Panc1 (cell line): ENCODE results near the gene ZNF552.
"Not testable (repeated sequence)": the region's sequence is repeated elsewhere in the genome, so short reads cannot be mapped to it uniquely, and the experiment has no call there.

ENCODE experiments used
- CTCF ChIP-seq: fragments of 450-650 bp; IDR thresholded peaks from 2 replicates; pipeline ENCODE4 v1.5.1; 2017; ENCODE audit warnings: mild to moderate bottlenecking
- POLR2AphosphoS5 ChIP-seq: IDR thresholded peaks from 2 replicates; pipeline ENCODE4 v1.6.1; 2012; ENCODE audit warnings: mild to moderate bottlenecking, low read depth, low read length, moderate library complexity
- REST ChIP-seq, 2 experiments: IDR thresholded peaks; 2 replicates each; pipeline ENCODE4 v1.6.1; 2011 to 2012; ENCODE audit warnings: low read depth in 2 of 2, control low read depth in 1 of 2, low read length in 1 of 2, mild to moderate bottlenecking in 1 of 2, moderate library complexity in 1 of 2; ENCODE audit not compliant: insufficient read depth in 1 of 2
- SIN3A ChIP-seq: IDR thresholded peaks from 2 replicates; pipeline ENCODE4 v1.6.1; 2012; ENCODE audit warnings: low read depth, mild to moderate bottlenecking, low read length, moderate library complexity, borderline replicate concordance; ENCODE audit not compliant: insufficient read depth
- TCF7L2 ChIP-seq: IDR thresholded peaks from 2 replicates; pipeline ENCODE4 v1.6.1; 2011; ENCODE audit warnings: mild to moderate bottlenecking, low read depth, low read length, inconsistent platforms

GRCh38 chr19:57796580-57796979, 18.1 kb downstream of the ZNF552 start:
- not testable (repeated sequence) for TF ChIP-seq REST (IDR thresholded peaks at IDR 0.05; ENCODE audit: insufficient read depth in 1 of 2, low read depth in 2 of 2, low read length in 1 of 2); CTCF; POLR2AphosphoS5; TCF7L2; SIN3A
